Measurements from ENCODE around the gene ERAS. TPM values are rescaled to one million over a fixed set of nuclear protein-coding genes. Genes with fewer than 3 reads are reported as not detected.

Gene ERAS
- total RNA-seq, 2 donors from 2014 or later = 0.32 TPM; not detected in 1

- TF ChIP-seq CTCF (IDR thresholded peaks at IDR 0.05) = no peak
- Histone ChIP-seq H3K9me3 (no peaks in the 10 kb centered on the region), H3K36me3 (no peaks in the 10 kb centered on the region), H3K27ac (no peak overlapping the region), H3K27me3 (peaks cover 12% of the 10 kb centered on the region), H3K4me3 (no peak overlapping the region), H3K9ac (ENCODE audit: low read depth in 2 of 2, low read length in 2 of 2) (no peak overlapping the region), H3K4me1 (no peaks in the 10 kb centered on the region)
- intact Hi-C loops (cut with DNase I) = no loop called here
- DNase-seq = no peak
These were observed 1.3 kb downstream of the ERAS start for GRCh38 chrX:48827654-48827968.

DNA sequence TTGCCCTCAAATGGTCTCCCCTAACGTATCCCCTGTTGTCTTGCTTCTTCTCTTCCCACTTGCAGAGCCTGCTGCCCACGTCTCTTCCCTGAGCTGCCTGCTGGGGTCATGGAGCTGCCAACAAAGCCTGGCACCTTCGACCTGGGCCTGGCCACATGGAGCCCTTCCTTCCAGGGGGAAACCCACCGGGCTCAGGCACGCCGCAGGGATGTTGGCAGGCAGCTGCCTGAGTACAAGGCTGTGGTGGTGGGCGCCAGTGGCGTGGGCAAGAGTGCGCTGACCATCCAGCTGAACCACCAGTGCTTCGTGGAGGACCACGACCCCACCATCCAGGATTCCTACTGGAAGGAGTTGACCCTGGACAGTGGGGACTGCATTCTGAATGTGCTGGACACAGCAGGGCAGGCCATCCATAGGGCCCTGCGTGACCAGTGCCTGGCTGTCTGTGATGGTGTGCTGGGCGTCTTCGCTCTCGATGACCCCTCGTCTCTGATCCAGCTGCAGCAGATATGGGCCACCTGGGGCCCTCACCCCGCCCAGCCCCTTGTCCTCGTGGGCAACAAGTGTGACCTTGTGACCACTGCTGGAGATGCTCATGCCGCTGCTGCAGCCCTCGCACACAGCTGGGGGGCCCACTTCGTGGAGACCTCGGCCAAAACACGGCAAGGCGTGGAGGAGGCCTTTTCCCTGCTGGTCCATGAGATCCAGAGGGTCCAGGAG, 2.9 kb downstream of the ERAS start:
- Histone ChIP-seq H3K4me1 (no peaks in the 10 kb centered on the region), H3K27ac (no peak overlapping the region), H3K4me3 (no peak overlapping the region), H3K9ac (ENCODE audit: low read depth in 2 of 2, low read length in 2 of 2) (no peak overlapping the region), H3K9me3 (no peaks in the 10 kb centered on the region), H3K27me3 (peaks cover 19% of the 10 kb centered on the region), H3K36me3 (no peaks in the 10 kb centered on the region)
- no peak for TF ChIP-seq CTCF (IDR thresholded peaks at IDR 0.05)
- intact Hi-C loops (cut with DNase I) = no loop called here
- DNase-seq = no peak

DNA sequence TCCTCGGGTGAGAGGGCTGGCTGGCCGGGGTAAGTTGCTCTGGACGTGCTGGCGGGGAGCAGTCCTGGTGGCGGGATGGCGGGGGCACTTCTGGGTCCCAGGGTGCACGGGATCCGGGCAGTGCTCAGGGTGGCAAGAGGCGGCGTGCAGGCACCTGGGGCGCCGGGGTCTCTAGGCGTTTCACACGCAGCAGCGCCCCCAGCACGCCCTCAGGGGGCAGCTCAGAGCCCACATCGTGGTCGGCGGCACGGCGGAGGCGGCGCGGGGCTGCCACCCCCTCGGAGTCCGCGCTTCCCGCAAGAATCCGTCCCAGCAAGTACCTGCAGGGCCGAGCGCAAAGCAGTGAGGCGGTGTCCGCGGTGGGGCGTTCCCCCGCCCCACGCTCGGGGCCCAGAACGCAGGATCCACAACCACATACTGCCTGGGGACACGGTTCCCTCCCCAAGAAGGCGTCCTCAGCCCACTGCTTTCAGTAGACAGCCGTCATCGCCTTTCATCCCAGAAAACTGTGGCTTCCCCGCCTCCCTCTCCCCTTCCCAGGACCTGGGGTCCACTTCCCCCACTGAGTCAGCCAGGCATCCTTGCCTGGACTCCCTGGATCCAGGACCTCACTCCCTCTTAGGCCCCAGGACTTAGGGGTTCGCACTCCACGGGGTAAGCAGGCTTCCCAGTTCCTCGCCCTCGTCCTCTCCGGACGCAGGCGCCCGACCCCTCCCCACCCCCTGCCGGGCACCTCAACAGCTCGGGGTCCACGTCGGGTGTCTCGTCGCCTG, 5.0 kb downstream of the ERAS start:
- intact Hi-C loops (cut with DNase I) = no loop called here
- H3K36me3 ChIP-seq = no peaks in the 10 kb centered on the region
- no peak for DNase-seq
- H3K4me3 ChIP-seq = no peak overlapping the region
- H3K9me3 ChIP-seq = no peaks in the 10 kb centered on the region
- H3K27me3 ChIP-seq = peaks cover 23% of the 10 kb centered on the region
- H3K27ac ChIP-seq = no peak overlapping the region
- H3K9ac ChIP-seq (ENCODE audit: low read depth in 2 of 2, low read length in 2 of 2) = no peak overlapping the region
- no peak for TF ChIP-seq CTCF (IDR thresholded peaks at IDR 0.05)
- no peaks in the 10 kb centered on the region for H3K4me1 ChIP-seq

DNA sequence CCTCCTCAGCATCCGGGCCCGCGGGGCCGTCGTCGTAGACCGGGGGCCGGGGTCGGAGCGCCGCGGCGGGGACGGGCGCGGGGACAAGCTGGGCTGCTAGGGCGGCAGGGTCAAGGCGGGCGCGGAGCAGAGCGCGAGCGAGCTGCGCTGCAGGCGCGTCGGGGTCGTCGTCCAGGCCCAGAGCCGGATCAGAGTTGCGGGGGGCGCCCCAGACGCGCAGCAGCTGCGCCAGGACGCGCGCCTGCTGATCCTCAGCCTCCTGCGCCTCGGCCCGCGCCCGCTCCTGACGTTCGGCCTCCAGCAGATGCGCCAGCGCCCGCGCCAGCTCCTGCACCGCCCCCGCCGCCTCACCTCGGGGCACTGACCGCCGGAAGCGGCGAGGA, 5.6 kb downstream of the ERAS start:
- no peak for DNase-seq
- H3K36me3 ChIP-seq = no peaks in the 10 kb centered on the region
- TF ChIP-seq CTCF (IDR thresholded peaks at IDR 0.05) = no peak
- H3K4me1 ChIP-seq = no peaks in the 10 kb centered on the region
- H3K27me3 ChIP-seq = peaks cover 24% of the 10 kb centered on the region
- H3K9ac ChIP-seq (ENCODE audit: low read depth in 2 of 2, low read length in 2 of 2) = no peak overlapping the region
- no peaks in the 10 kb centered on the region for H3K9me3 ChIP-seq
- no peak overlapping the region for H3K27ac ChIP-seq
- no peak overlapping the region for H3K4me3 ChIP-seq
- intact Hi-C loops (cut with DNase I) = no loop called here

DNA sequence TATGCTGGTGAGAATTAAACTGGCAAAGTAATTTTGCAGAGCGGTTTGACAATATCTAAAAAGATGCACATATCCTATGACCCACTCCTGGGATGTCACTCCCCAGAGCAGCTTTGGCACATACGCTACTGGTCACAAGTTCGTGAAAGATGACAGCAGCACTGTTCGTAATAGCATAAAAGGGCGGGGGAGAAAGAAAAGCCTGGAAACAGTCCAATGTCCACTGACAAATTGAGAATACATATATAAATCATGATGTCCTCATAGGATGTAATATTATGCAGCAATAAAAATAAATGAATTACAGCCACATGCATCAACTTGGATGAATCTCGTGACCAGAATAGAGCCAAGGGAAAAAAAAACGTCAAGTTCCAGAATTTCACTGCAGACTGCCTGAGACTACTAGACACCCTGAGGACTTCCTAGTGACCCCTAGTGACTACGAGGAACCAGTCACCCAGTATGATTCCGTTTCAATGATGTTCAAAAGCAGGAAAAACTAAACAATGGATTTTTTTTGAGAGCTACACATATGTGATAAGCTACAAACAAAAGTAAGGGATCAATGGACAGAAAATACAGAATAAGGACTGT, 7.3 kb downstream of the ERAS start:
- no peak overlapping the region for H3K27ac ChIP-seq
- no peak overlapping the region for H3K4me3 ChIP-seq
- no peak overlapping the region for H3K9ac ChIP-seq (ENCODE audit: low read depth in 2 of 2, low read length in 2 of 2)
- H3K27me3 ChIP-seq = peaks cover 24% of the 10 kb centered on the region
- no peaks in the 10 kb centered on the region for H3K4me1 ChIP-seq
- no peak for TF ChIP-seq CTCF (IDR thresholded peaks at IDR 0.05)
- no peak for DNase-seq
- no peaks in the 10 kb centered on the region for H3K9me3 ChIP-seq
- H3K36me3 ChIP-seq = no peaks in the 10 kb centered on the region
- intact Hi-C loops (cut with DNase I) = no loop called here

Data from colonic mucosa (tissue), 4 donors.